Common myeloid progenitor, CD34-positive (primary cell): ENCODE results near the gene MIR17HG.

Experiments used
- CTCF ChIA-PET: fragments of 350-600 bp; sonication (Branson Sonifier 250); formaldehyde crosslinking; loops from one replicate; lab custom pipeline; 2021; ENCODE audit warnings: antibody characterized with exemption; lab: Charles Lee
- POLR2A ChIA-PET: fragments of 350-600 bp; sonication (Branson Sonifier 250); formaldehyde crosslinking; loops from one replicate; lab custom pipeline; 2021; ENCODE audit warnings: antibody characterized with exemption; lab: Charles Lee
- DNase-seq, 3 donors: peaks; one replicate each; pipeline versions ENCODE4 v3.0.0 to v3.0.0-alpha.2; 2013
- H3K27ac ChIP-seq, 2 experiments: 1 replicate in 1 of 2; 2 replicates in 1 of 2; pipeline ENCODE4 v1.7.0; 2013; ENCODE audit warnings: inconsistent platforms in 2 of 2, low read length in 2 of 2, mild to moderate bottlenecking in 2 of 2, low read depth in 1 of 2, moderate library complexity in 1 of 2; ENCODE audit not compliant: severe bottlenecking in 2 of 2, insufficient read depth in 1 of 2, poor library complexity in 1 of 2
- H3K27me3 ChIP-seq, 5 experiments: replicated peaks in 2 of 5; 1 replicate in 3 of 5; 2 replicates in 2 of 5; pipeline versions ENCODE4 v1.6.1 to v1.7.0; 2013; ENCODE audit warnings: low read length in 4 of 5, mild to moderate bottlenecking in 2 of 5, moderate library complexity in 2 of 5, inconsistent platforms in 1 of 5; ENCODE audit not compliant: insufficient read depth in 5 of 5, control insufficient read depth in 4 of 5
- H3K36me3 ChIP-seq, 4 experiments: 1 replicate in 2 of 4; 2 replicates in 2 of 4; pipeline versions ENCODE4 v1.6.1 to v1.7.0; 2013; ENCODE audit warnings: low read length in 3 of 4, control low read depth in 1 of 4, mild to moderate bottlenecking in 1 of 4; ENCODE audit not compliant: control insufficient read depth in 4 of 4, insufficient read depth in 4 of 4
- H3K4me1 ChIP-seq, 4 experiments: 1 replicate in 3 of 4; 2 replicates in 1 of 4; pipeline versions ENCODE4 v1.6.1 to v1.7.1; 2013; ENCODE audit warnings: low read length in 3 of 4, mild to moderate bottlenecking in 3 of 4, control low read depth in 1 of 4, inconsistent platforms in 1 of 4, moderate library complexity in 1 of 4; ENCODE audit not compliant: control insufficient read depth in 4 of 4, insufficient read depth in 4 of 4; ENCODE audit errors: control extremely low read depth in 1 of 4
- H3K4me3 ChIP-seq, 7 experiments: 1 replicate in 4 of 7; 2 replicates in 3 of 7; pipeline versions ENCODE4 v1.5.1 to v1.7.0; 2013; ENCODE audit warnings: mild to moderate bottlenecking in 7 of 7, low read length in 6 of 7, moderate library complexity in 6 of 7, inconsistent platforms in 2 of 7, low read depth in 2 of 7, control low read depth in 1 of 7; ENCODE audit not compliant: insufficient read depth in 4 of 7, control insufficient read depth in 1 of 7; ENCODE audit errors: extremely low read depth in 1 of 7
- H3K9me3 ChIP-seq, 5 experiments: 1 replicate in 4 of 5; 2 replicates in 1 of 5; pipeline versions ENCODE4 v1.6.1 to v1.7.1; 2013; ENCODE audit warnings: low read length in 4 of 5, mild to moderate bottlenecking in 2 of 5, inconsistent platforms in 1 of 5, low read depth in 1 of 5, moderate library complexity in 1 of 5; ENCODE audit not compliant: control insufficient read depth in 4 of 5, insufficient read depth in 2 of 5; ENCODE audit errors: control extremely low read depth in 1 of 5
- WGBS: methylation state at CpG from one replicate; pipeline ENCODE4 v1.1.5; 2013; ENCODE audit not compliant: insufficient coverage; 5-methylcytosine and 5-hydroxymethylcytosine counted together

Gene MIR17HG

GRCh38 chr13:91346062-91346461 lies 1.4 kb upstream of the MIR17HG start:
- H3K36me3 ChIP-seq: peaks cover 6 to 18% (median 9%) of the 10 kb centered on the region in 4 experiments
- ChIA-PET POLR2A (no interaction called here), CTCF (interaction anchor here (2.2 kb wide), 1 partner anchor 33 kb away, joined by 12 read pairs; no protein-coding TSS in a partner anchor)
- 100% methylated on average over 1 of the region's 4 CpGs for WGBS
- no peaks in the 10 kb centered on the region for H3K9me3 ChIP-seq
- H3K27ac ChIP-seq: no peak overlapping the region
- DNase-seq: no peak
- no peaks in the 10 kb centered on the region for H3K27me3 ChIP-seq
- H3K4me1 ChIP-seq: peaks cover 20 to 36% (median 27%) of the 10 kb centered on the region in 4 experiments
- no peak overlapping the region for H3K4me3 ChIP-seq

DNA sequence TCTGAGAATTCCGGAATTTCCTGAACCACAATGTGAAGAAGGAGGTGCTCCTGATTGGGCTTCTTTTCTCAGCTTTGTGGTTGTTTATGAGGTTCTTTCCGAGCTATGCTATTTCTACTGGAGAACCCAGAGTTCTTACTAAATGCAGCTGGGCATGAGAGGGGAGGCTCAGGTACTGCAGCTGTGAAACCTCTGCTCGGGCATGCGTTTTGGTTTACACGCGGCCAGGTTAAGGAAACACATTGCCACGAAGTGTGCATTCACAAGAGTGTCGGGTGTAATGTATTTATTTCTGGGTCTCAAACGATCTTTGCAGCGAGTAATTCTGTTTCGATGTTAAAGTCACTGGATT lies 661 bp upstream of the MIR17HG start:
- Histone ChIP-seq H3K27me3 (no peaks in the 10 kb centered on the region), H3K27ac (peak overlapping the region; percentile 25 to 82), H3K4me3 (peak overlapping the region; percentile 75 to 93 (median 86)), H3K36me3 (peaks cover 6 to 26% (median 14%) of the 10 kb centered on the region in 4 experiments), H3K4me1 (peaks cover 23 to 42% (median 32%) of the 10 kb centered on the region in 4 experiments), H3K9me3 (no peaks in the 10 kb centered on the region)
- WGBS: 0% methylated on average over 11 of the region's 11 CpGs
- CTCF ChIA-PET: interaction anchor here (2.2 kb wide), 1 partner anchor 34 kb away, joined by 12 read pairs; no protein-coding TSS in a partner anchor
- POLR2A ChIA-PET: interaction anchor here (0.9 kb wide), 1 partner anchor 21 kb away, joined by 3 read pairs; no protein-coding TSS in a partner anchor
- peak; percentile 45 to 91 (median 86) for DNase-seq

DNA sequence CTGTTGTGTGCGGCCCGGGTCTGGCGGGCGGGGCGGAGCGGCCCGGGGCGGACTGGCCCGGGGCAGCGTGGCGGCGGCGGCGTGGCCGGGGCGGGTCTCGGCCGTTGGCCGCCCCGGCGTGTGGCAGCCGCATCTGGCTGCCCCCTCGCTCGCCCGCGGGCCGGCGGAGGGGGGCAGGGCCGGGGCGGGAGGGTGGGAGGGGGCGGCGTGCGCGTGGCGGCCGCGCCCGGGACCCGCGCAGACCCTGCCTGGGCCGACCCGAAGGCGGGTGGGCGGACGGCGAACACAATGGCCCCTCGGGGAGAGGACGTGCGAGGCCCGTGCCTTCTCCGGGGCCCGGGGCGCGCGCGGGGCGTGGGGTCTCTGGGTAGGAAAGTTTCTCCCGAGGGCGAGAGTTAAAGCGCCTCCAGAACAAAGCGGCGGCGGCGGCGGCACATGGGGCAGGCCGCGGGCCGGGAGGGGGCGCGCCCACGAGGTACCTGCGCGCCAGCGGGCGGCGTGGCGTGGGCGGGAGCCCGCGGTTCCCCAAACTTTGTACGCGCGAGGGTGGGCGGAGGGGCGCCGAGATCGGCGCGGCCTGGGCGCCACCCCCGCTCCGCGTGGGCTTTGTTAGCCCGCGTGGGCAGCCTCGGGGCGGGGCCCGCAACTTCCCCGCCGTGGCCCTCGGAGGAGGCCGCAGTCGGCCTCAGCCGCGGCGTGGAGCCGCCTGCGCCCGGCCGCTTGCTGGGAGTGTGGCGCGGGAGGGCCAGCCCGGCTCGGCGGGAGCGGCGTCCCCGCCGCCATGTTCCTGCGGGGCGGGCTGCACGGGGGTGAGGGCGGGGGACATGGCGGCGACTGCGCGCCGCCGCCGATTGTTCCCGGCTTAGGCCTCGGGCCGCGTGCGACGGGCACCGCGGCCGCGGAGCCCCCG lies 764 bp downstream of the MIR17HG start:
- Histone ChIP-seq H3K4me3 (peak overlapping the region; percentile 81 to 93 (median 86)), H3K36me3 (peaks cover 12 to 39% (median 25%) of the 10 kb centered on the region in 4 experiments), H3K27ac (peak overlapping the region; percentile 64 to 92), H3K27me3 (no peaks in the 10 kb centered on the region), H3K9me3 (no peaks in the 10 kb centered on the region), H3K4me1 (peaks cover 23 to 50% (median 35%) of the 10 kb centered on the region in 4 experiments)
- ChIA-PET CTCF (interaction anchor here (2.2 kb wide), 1 partner anchor 35 kb away, joined by 12 read pairs; no protein-coding TSS in a partner anchor), POLR2A (interaction anchor here (0.7 kb wide), 1 partner anchor 147 kb away, joined by 4 read pairs; no protein-coding TSS in a partner anchor)
- DNase-seq: peak; percentile 69 to 77 (median 73)
- under 1% methylated on average over 106 of the region's 141 CpGs for WGBS

DNA sequence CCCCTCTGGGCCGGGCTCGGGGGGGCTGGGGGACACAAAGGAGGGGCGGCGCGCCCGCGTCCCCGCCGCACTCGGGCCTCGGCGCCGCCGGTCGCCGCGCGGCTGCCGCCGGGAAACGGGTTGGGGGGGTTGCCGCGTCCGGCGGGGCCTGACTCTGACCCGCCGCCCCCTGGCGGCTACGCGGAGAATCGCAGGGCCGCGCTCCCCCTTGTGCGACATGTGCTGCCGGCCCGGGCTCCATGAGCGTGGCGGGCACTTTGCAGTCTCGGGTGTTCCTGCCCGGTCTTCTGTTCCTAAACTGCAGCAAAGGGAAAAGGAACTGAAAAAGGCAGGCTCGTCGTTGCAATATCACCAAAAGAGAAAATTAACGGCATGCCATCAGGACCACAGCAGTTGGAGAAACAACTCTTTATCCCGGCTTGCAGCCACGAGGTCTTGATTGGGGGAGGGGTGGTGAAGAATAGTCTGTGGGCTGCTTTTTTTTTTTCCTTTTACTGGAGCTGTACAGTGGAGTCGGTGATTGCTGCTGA lies 1.5 kb downstream of the MIR17HG start:
- POLR2A ChIA-PET: interaction anchor here (0.6 kb wide), 1 partner anchor 79 kb away, joined by 4 read pairs; no protein-coding TSS in a partner anchor

DNA sequence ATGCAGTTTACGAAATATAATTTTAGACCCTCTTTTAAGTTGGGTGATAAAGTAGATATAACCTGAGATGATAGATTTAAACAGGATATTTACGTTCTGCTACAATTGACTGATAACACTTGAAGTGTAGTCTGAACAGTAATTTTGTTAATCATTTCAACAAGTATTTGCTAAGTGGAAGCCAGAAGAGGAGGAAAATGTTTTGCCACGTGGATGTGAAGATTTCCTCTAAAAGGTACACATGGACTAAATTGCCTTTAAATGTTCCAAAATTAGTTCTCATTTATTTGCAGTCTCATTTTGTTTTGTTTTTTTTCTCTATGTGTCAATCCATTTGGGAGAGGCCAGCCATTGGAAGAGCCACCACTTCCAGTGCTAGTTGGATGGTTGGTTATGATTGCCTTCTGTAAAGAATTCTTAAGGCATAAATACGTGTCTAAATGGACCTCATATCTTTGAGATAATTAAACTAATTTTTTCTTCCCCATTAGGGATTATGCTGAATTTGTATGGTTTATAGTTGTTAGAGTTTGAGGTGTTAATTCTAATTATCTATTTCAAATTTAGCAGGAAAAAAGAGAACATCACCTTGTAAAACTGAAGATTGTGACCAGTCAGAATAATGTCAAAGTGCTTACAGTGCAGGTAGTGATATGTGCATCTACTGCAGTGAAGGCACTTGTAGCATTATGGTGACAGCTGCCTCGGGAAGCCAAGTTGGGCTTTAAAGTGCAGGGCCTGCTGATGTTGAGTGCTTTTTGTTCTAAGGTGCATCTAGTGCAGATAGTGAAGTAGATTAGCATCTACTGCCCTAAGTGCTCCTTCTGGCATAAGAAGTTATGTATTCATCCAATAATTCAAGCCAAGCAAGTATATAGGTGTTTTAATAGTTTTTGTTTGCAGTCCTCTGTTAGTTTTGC lies 2.8 kb downstream of the MIR17HG start:
- no peak for DNase-seq
- POLR2A ChIA-PET: no interaction called here
- H3K9me3 ChIP-seq: no peaks in the 10 kb centered on the region
- no peaks in the 10 kb centered on the region for H3K27me3 ChIP-seq
- CTCF ChIA-PET: interaction anchor here (1.0 to 1.2 kb wide), 2 partner anchors 8 to 38 kb away, joined by 5 read pairs; no protein-coding TSS in a partner anchor
- H3K36me3 ChIP-seq: peaks cover 18 to 58% (median 39%) of the 10 kb centered on the region in 4 experiments
- peaks cover 23 to 52% (median 37%) of the 10 kb centered on the region in 4 experiments for H3K4me1 ChIP-seq
- peak overlapping the region in 1 of 2 experiments; percentile 92 for H3K27ac ChIP-seq
- 83% methylated on average over 1 of the region's 5 CpGs for WGBS
- H3K4me3 ChIP-seq: peak overlapping the region in 6 of 7 experiments; percentile 32 to 90 (median 84)

More for the DNA sequence above, 1.5 kb downstream of the MIR17HG start:
- peak; percentile 89 to 94 (median 92) for DNase-seq
- H3K9me3 ChIP-seq: no peaks in the 10 kb centered on the region
- 0% methylated on average over 40 of the region's 46 CpGs for WGBS
- no peaks in the 10 kb centered on the region for H3K27me3 ChIP-seq
- peaks cover 23 to 52% (median 36%) of the 10 kb centered on the region in 4 experiments for H3K4me1 ChIP-seq
- CTCF ChIA-PET: interaction anchor here (0.8 to 1.2 kb wide), 3 partner anchors 8 to 37 kb away, joined by 3 to 5 read pairs (median 3); no protein-coding TSS in a partner anchor
- H3K4me3 ChIP-seq: peak overlapping the region; percentile 74 to 90 (median 84)
- peak overlapping the region; percentile 64 to 92 for H3K27ac ChIP-seq
- peaks cover 13 to 46% (median 31%) of the 10 kb centered on the region in 4 experiments for H3K36me3 ChIP-seq

GRCh38 chr13:91351123-91351522 lies 3.6 kb downstream of the MIR17HG start:
- Histone ChIP-seq H3K36me3 (peaks cover 22 to 67% (median 45%) of the 10 kb centered on the region in 4 experiments), H3K27ac (peak overlapping the region in 1 of 2 experiments; percentile 37), H3K4me1 (peaks cover 23 to 51% (median 34%) of the 10 kb centered on the region in 4 experiments), H3K4me3 (peak overlapping the region in 4 of 7 experiments; percentile 21 to 90 (median 87)), H3K27me3 (no peaks in the 10 kb centered on the region), H3K9me3 (no peaks in the 10 kb centered on the region)
- ChIA-PET POLR2A (no interaction called here), CTCF (interaction anchor here (1.0 kb wide), 1 partner anchor 39 kb away, joined by 5 read pairs; no protein-coding TSS in a partner anchor)
- 93% methylated on average over 2 of the region's 5 CpGs for WGBS
- no peak for DNase-seq
